Right cardiac atrium (tissue), 5 donors: ENCODE results near the gene CDC42EP5. TPM values are rescaled to one million over a fixed set of nuclear protein-coding genes. Genes with fewer than 3 reads are reported as not detected.
"Not testable (repeated sequence)": the region's sequence is repeated elsewhere in the genome, so short reads cannot be mapped to it uniquely, and the experiment has no call there.

Source experiments
- ATAC-seq, 2 donors: fragments of 200-7000 bp; cut with Tn5 transposase; one replicate each; pipeline versions ENCODE4 v1.8.0 to v1.9.1; 2020; ENCODE audit warnings: moderate library complexity in 2 of 2, mild to moderate bottlenecking in 1 of 2
- DNase-seq, 3 donors: peaks; one replicate each; pipeline ENCODE4 v3.0.0-alpha.2; 2020
- H3K27ac ChIP-seq: one replicate; pipeline ENCODE4 v1.5.1; 2013; ENCODE audit warnings: mild to moderate bottlenecking, low read length, control low read depth, moderate library complexity
- H3K27me3 ChIP-seq: one replicate; pipeline ENCODE4 v1.6.1; 2013; ENCODE audit not compliant: control insufficient read depth, insufficient read depth
- H3K4me1 ChIP-seq: one replicate; pipeline ENCODE4 v1.6.1; 2013; ENCODE audit warnings: low read length; ENCODE audit not compliant: control insufficient read depth, insufficient read depth
- H3K4me3 ChIP-seq: one replicate; pipeline ENCODE4 v1.5.1; 2013; ENCODE audit warnings: low read length, control low read depth
- H3K9me3 ChIP-seq: one replicate; pipeline ENCODE4 v1.6.1; 2013; ENCODE audit warnings: low read length; ENCODE audit not compliant: control insufficient read depth
- WGBS: extraction: QIAGEN DNeasy Blood & Tissue Kit; methylation state at CpG from one replicate; pipeline ENCODE4 v1.1.7; 2013; 5-methylcytosine and 5-hydroxymethylcytosine counted together
- intact Hi-C, 4 donors: fragments of 100-400 bp; cut with DNase I; formaldehyde crosslinking; loops; one replicate each; pipeline versions ENCODE4 v1.11.0 to v1.14.0; 2022 to 2023
- polyA plus RNA-seq: library from polyadenylated mRNA; stranded (reverse); fragments of 200-250 nt; gene quantifications from one replicate; pipeline ENCODE4 v1.2.3, GENCODE V29; 2013
- total RNA-seq, 4 donors: library from RNA; stranded (reverse); fragmentation: NEBNext Ultra II Directional; extraction: Animal tissue kit (Norgen Biotek cat#: 25700); gene quantifications; one replicate each; pipeline ENCODE4 v1.2.1, GENCODE V29; 2021
- donor health status: healthy with polysubstance abuse.
- donor health status: DM: no; HTN: yes; CAD: no.
- donor health status: DM: no; HTN: no; CAD: no.
- donor health status: DM: no; HTN: yes; CAD: no; lungs with severe emphysema.
- donor health status: DM: yes; HTN: yes; CAD: no.

The CDC42EP5 gene
- total and polyA plus RNA-seq, 5 donors, result 10.4 to 22.5 (median 12.4) TPM

DNA sequence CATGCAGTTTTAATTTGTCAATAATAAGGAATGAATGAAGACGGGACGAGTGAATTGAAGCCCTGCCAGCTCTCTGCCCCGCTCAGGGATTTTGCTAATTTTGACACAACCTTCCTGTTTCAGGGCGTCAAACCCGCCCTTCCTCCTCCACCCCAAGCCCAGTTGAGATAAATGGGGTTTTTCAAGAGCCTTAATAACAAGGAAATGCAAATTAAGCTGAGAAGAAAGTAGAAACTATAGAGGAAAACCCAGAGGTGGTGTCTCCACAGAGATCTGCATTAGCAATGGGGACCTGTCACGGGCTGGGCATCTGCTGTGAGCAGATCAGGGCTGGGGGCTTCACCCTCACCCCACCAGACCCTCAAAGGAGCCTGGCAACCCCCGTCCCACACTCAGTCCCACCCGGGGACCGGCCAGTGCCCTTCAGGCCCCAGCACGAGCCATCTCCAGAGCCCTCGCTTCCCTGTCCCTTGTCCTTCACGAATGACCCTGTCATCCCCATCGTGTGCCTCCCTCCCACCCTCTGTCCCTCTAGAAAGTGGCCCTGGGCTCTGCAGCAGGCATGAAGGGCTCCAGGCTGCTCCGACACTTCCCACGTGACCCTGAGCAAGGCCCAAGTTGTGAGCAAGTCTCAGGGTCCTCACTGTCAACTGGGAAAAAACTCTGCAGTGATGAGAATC, 34.1 kb upstream of the CDC42EP5 start:
- ATAC-seq, result peak in 1 of 2 donors; percentile 36
- H3K27me3 ChIP-seq, result not testable (repeated sequence)
- 63% methylated on average over 10 of the region's 15 CpGs for WGBS

DNA sequence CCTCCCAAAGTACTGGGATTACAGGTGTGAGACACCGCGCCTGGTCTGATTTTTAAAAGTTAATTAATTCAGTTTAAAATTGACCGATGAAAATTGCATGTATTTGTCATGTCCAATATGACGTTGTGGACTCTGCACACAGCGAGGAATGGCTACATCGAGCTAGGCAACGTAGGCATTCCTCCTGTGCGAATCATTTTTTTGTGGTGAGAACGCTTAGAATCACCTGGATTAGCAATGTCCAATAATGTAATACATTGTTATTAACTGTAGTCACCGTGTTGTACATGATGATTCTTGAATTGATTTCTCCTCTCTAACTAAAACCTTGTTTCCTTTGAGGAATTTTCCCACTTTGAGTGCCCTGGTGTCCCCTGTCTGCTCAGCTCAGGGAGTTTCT, 33.0 kb upstream of the CDC42EP5 start:
- Histone ChIP-seq H3K4me1 (no peaks in the 10 kb centered on the region), H3K27me3 (no peaks in the 10 kb centered on the region), H3K4me3 (no peak overlapping the region), H3K9me3 (no peaks in the 10 kb centered on the region), H3K27ac (no peak overlapping the region)
- intact Hi-C loops, result no loop called here
- 76% methylated on average over 10 of the region's 10 CpGs for WGBS
- DNase-seq (no peak), ATAC-seq (no peak)

More for the DNA sequence above, 34.1 kb upstream of the CDC42EP5 start:
- DNase-seq, H3K4me3 ChIP-seq, H3K27ac ChIP-seq, intact Hi-C loops, H3K9me3 ChIP-seq, H3K4me1 ChIP-seq: not testable (repeated sequence)

DNA sequence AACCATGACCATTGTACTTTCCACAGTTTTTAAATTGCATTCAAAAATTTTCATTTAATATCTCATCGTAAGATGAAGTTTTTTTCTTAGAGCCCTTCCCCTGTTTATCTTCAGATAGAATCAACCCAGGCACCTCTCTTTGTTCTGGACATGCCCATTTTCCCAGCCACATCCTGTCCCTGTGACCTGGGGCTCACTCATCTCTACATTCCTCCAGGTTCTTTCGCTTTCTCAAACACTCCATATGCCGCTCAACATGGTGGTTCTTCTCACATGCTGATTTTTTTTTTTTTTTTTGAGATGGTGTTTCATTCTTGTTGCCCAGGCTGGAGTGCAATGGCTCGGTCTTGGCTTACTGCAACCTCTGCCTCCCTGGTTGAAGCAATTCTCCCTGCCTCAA, 32.4 kb upstream of the CDC42EP5 start:
- ATAC-seq, H3K27me3 ChIP-seq, intact Hi-C loops, DNase-seq, H3K4me1 ChIP-seq, H3K4me3 ChIP-seq, H3K27ac ChIP-seq, H3K9me3 ChIP-seq: not testable (repeated sequence)
- WGBS, result 87% methylated on average over 4 of the region's 4 CpGs

DNA sequence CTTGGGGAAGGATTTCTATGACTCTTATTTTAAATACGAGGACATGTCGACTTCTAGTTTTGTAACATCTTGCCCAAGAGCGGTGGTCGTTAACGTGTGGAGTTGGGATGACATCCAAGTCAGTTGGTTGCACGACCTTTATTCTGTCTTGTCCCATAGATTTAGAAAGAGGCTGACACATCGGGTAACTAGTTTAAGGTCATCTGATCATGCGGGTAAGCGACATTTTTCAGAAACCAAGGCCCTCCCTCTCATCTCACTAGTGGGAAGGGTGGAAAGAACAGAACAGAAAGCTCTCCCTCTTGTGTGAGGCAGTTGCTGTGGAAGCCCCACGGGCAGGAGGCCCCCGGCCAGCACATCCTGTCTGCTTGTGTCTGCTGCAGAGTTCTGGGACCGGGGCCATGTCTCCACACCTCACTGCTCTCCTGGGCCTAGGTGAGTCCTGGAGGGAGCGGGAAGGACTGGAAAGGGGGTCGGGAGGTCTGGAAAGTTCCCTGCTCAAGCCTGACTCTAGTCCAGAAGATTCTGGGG, 29.5 kb upstream of the CDC42EP5 start, which contains the start of gene LAIR2:
TSS of gene LAIR2 (plus strand) at position 314 of the 531 bp plus-strand sequence. CDS start at position 402, 88 bp downstream.
- WGBS, result 61% methylated on average over 14 of the region's 14 CpGs
- no peak within 1 kb of the TSS for H3K4me3 ChIP-seq
- H3K27ac ChIP-seq, result no peak within 1 kb of the TSS
- no peaks in the 10 kb centered on the region for H3K27me3 ChIP-seq
- no peaks in the 10 kb centered on the region for H3K9me3 ChIP-seq
- H3K4me1 ChIP-seq, result no peaks in the 10 kb centered on the region
- ATAC-seq, result no peak
- no peak for DNase-seq
- intact Hi-C loops, result no loop called here

- not testable (repeated sequence) for H3K4me3 ChIP-seq
Observed at GRCh38 chr19:54498451-54498772, 25.3 kb upstream of the CDC42EP5 start.

DNA sequence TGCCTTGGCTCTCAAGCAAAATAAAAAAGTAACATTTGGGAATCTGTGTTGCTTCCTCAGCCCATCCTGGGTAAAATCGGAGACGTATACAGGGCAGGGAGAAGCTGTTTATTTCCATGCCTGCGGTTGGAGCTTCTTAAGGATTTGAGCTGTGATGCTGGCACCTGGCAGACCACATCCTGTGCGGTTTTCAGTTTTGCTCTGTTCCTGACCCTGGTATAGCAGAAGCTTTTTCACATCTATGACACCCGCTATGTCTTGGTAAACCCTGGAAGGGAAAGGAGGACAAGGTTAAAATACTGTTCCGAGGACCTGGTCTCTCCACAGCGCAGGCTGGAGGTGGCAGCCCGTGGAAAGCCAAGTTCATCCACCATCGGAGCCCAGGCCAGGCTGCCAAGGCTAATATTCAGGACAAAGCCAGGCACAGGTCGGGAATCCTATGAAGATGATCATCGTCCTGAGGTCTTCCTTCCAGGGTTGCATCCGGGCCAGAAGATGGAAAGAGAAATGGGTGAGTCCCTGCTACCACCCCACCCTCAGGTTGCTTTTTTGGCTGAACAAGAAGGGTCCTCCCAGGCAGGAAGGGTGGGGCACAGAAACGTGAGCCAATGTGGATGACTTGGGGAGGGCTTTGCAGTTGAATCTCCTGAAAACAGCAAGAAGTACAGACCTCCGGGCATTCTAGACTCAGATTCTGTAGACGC, 24.8 kb upstream of the CDC42EP5 start:
- intact Hi-C loops, ATAC-seq, H3K4me3 ChIP-seq, H3K4me1 ChIP-seq, H3K27ac ChIP-seq, H3K9me3 ChIP-seq, H3K27me3 ChIP-seq, DNase-seq: not testable (repeated sequence)
- WGBS, result 68% methylated on average over 9 of the region's 15 CpGs

More at GRCh38 chr19:54498451-54498772, 25.3 kb upstream of the CDC42EP5 start:
- DNase-seq, H3K27ac ChIP-seq, H3K4me1 ChIP-seq, H3K27me3 ChIP-seq, intact Hi-C loops, H3K9me3 ChIP-seq, ATAC-seq: not testable (repeated sequence)
- 78% methylated on average over 9 of the region's 9 CpGs for whole genome bisulfite sequencing

GRCh38 chr19:54495284-54495683, 22.2 kb upstream of the CDC42EP5 start:
- H3K4me3 ChIP-seq, H3K27ac ChIP-seq, ATAC-seq, H3K27me3 ChIP-seq, H3K9me3 ChIP-seq, DNase-seq, intact Hi-C loops, H3K4me1 ChIP-seq: not testable (repeated sequence)
- 68% methylated on average over 5 of the region's 5 CpGs for WGBS

DNA sequence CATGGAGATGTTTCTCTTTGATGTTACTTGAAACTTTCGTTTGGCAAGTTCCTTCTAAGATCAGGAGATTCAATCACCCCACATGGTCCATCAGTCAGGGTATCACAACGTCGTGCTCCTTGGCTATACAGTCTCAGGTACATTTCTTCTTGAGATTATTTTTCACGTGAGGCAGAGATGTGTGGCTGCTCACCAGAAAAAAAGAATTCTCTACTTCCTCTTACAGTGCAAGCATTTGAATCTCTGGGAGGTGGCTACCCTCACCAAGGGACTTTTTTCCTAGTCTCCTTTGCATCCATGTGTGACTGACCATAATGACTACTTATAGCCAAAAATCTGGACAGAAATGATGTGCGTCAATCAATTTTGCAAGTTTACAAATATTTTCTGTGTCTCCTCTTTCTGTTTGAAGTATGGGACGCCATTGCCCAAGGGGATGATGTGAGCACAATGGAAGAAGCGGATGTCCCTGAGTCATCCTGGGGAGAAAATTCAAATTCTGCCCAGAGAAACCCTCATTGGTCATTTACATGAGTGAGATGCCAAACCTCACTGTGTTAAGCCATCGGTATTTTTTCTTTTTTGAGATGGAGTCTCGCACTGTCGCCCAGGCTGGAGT, 21.0 kb upstream of the CDC42EP5 start:
- Histone ChIP-seq H3K4me3 (no peak overlapping the region), H3K4me1 (no peaks in the 10 kb centered on the region), H3K9me3 (no peaks in the 10 kb centered on the region), H3K27ac (no peak overlapping the region), H3K27me3 (no peaks in the 10 kb centered on the region)
- DNase-seq, result no peak
- no peak for ATAC-seq
- WGBS, result 74% methylated on average over 10 of the region's 10 CpGs
- intact Hi-C loops, result no loop called here

- H3K27ac ChIP-seq, H3K4me3 ChIP-seq, ATAC-seq, DNase-seq, H3K27me3 ChIP-seq, H3K4me1 ChIP-seq, H3K9me3 ChIP-seq, intact Hi-C loops: not testable (repeated sequence)
- WGBS, result 75% methylated on average over 5 of the region's 5 CpGs
Observed at GRCh38 chr19:54493056-54493455, 20.0 kb upstream of the CDC42EP5 start.

- intact Hi-C loops, result no loop called here
- Histone ChIP-seq H3K4me3 (no peak overlapping the region), H3K27ac (no peak overlapping the region), H3K27me3 (no peaks in the 10 kb centered on the region), H3K4me1 (no peaks in the 10 kb centered on the region), H3K9me3 (no peaks in the 10 kb centered on the region)
- ATAC-seq (no peak), DNase-seq (no peak)
- WGBS, result 86% methylated on average over 18 of the region's 18 CpGs
Observed at GRCh38 chr19:54492568-54492967, 19.5 kb upstream of the CDC42EP5 start.

DNA sequence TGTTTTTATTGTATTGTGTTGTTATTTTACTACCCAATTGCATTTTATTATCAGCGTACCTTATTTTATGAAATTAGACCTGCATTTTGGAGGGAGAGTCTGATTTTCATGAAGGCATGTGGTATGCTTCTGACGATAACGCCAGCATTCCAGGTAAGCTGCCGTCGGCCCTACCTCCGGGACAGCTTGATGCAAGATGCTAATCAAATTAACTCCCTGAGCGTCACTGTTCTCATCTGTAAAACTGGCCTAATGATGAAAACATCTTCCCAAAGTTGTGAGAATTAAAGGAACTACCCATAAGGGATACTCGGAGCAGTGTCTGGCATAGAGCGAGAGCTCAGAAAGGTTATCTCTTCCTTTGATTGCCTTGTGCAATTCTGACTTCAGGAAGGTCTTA, 16.7 kb upstream of the CDC42EP5 start:
- ATAC-seq (no peak), DNase-seq (no peak)
- WGBS, result 48% methylated on average over 9 of the region's 9 CpGs
- intact Hi-C loops, result loop anchor here in 1 of 4 donors (5.0 kb wide), 1 partner anchor 193 kb away; no protein-coding TSS in a partner anchor
- Histone ChIP-seq H3K27ac (no peak overlapping the region), H3K4me3 (no peak overlapping the region), H3K9me3 (no peaks in the 10 kb centered on the region), H3K27me3 (no peaks in the 10 kb centered on the region), H3K4me1 (no peaks in the 10 kb centered on the region)
